CD4-positive, alpha-beta T cell (primary cell): ENCODE results near the gene SLX9. TPM values are rescaled to one million over a fixed set of nuclear protein-coding genes. Genes with fewer than 3 reads are reported as not detected.
A peak's percentile ranks its signal among the peaks of the same experiment; 100 is the strongest.

Source experiments
- ATAC-seq: fragments of 200-7000 bp; cut with Tn5 transposase; one replicate; pipeline ENCODE4 v1.10.0; 2022; ENCODE audit warnings: mild to moderate bottlenecking; ENCODE audit not compliant: poor library complexity
- CTCF ChIA-PET: fragments of 350-600 bp; sonication (Branson Sonifier 250); formaldehyde crosslinking; loops from one replicate; lab custom pipeline; 2021; ENCODE audit warnings: antibody characterized with exemption, inconsistent platforms; lab: Charles Lee
- POLR2A ChIA-PET: fragments of 350-600 bp; sonication (Branson Sonifier 250); formaldehyde crosslinking; loops from one replicate; lab custom pipeline; 2021; ENCODE audit warnings: antibody characterized with exemption, inconsistent platforms; lab: Charles Lee
- DNase-seq, 14 experiments: peaks; one replicate each; pipeline ENCODE4 v3.0.0-alpha.2; 2013 to 2020; ENCODE audit warnings: mixed read lengths in 2 of 14
- H3K27ac ChIP-seq, 2 donors: one replicate each; pipeline versions ENCODE4 v1.5.1 to v1.7.0; 2013; ENCODE audit warnings: low read length in 2 of 2, low read depth in 1 of 2, mild to moderate bottlenecking in 1 of 2
- H3K27me3 ChIP-seq, 2 experiments: 1 replicate in 1 of 2; 2 replicates in 1 of 2; pipeline versions ENCODE4 v1.6.1 to v1.7.0; 2013; ENCODE audit warnings: low read length in 2 of 2, control low read depth in 1 of 2, mild to moderate bottlenecking in 1 of 2, moderate library complexity in 1 of 2; ENCODE audit not compliant: insufficient read depth in 2 of 2, control insufficient read depth in 1 of 2
- H3K36me3 ChIP-seq: one replicate; pipeline ENCODE4 v1.6.1; 2013; ENCODE audit warnings: low read length, control low read depth; ENCODE audit not compliant: insufficient read depth
- H3K4me1 ChIP-seq: one replicate; pipeline ENCODE4 v1.6.1; 2013; ENCODE audit warnings: low read length, control low read depth; ENCODE audit not compliant: insufficient read depth
- H3K4me3 ChIP-seq: one replicate; pipeline ENCODE4 v1.5.1; 2013; ENCODE audit warnings: mild to moderate bottlenecking, low read length, moderate library complexity
- H3K9me3 ChIP-seq, 2 experiments: 1 replicate in 1 of 2; 2 replicates in 1 of 2; pipeline versions ENCODE4 v1.6.1 to v1.7.0; 2013; ENCODE audit warnings: low read length in 2 of 2, mild to moderate bottlenecking in 2 of 2, control low read depth in 1 of 2, moderate library complexity in 1 of 2; ENCODE audit not compliant: control insufficient read depth in 1 of 2, insufficient read depth in 1 of 2
- H3K27ac Mint-ChIP-seq: one replicate; pipeline ENCODE4 v1.8.0; 2020; ENCODE audit warnings: mixed read lengths
- H3K27me3 Mint-ChIP-seq: one replicate; pipeline ENCODE4 v1.8.0; 2021; ENCODE audit warnings: mixed read lengths
- H3K36me3 Mint-ChIP-seq: one replicate; pipeline ENCODE4 v1.8.0; 2021; ENCODE audit warnings: low read depth, mixed read lengths
- H3K4me1 Mint-ChIP-seq: one replicate; pipeline ENCODE4 v1.8.0; 2021; ENCODE audit warnings: low read depth, mixed read lengths
- H3K4me3 Mint-ChIP-seq: one replicate; pipeline ENCODE4 v1.8.0; 2020; ENCODE audit warnings: mild to moderate bottlenecking, mixed read lengths
- H3K9me3 Mint-ChIP-seq: one replicate; pipeline ENCODE4 v1.8.0; 2020; ENCODE audit warnings: mixed read lengths
- CTCF ChIP-seq: fragments of 200-600 bp; IDR thresholded peaks from one replicate; pipeline ENCODE4 v1.8.0; 2022; ENCODE audit warnings: antibody characterized with exemption, mild to moderate bottlenecking
- intact Hi-C, 2 experiments: fragments of 100-400 bp; cut with DNase I in 1 of 2; cut with micrococcal nuclease in 1 of 2; formaldehyde crosslinking; loops; one replicate each; pipeline versions ENCODE4 v1.15.1 to v1.9.0; 2023 to 2025; cut with DNase I, micrococcal nuclease
- total RNA-seq, 174 experiments: library from RNA in 2 of 174; stranded (reverse) in 2 of 174; gene quantifications; one replicate each; pipeline ENCODE4 v1.2.3 and lab custom pipeline; 2021 to 2026

The SLX9 gene
- total RNA-seq, 2 experiments from 2014 or later = 7.7 to 9.1 TPM

DNA sequence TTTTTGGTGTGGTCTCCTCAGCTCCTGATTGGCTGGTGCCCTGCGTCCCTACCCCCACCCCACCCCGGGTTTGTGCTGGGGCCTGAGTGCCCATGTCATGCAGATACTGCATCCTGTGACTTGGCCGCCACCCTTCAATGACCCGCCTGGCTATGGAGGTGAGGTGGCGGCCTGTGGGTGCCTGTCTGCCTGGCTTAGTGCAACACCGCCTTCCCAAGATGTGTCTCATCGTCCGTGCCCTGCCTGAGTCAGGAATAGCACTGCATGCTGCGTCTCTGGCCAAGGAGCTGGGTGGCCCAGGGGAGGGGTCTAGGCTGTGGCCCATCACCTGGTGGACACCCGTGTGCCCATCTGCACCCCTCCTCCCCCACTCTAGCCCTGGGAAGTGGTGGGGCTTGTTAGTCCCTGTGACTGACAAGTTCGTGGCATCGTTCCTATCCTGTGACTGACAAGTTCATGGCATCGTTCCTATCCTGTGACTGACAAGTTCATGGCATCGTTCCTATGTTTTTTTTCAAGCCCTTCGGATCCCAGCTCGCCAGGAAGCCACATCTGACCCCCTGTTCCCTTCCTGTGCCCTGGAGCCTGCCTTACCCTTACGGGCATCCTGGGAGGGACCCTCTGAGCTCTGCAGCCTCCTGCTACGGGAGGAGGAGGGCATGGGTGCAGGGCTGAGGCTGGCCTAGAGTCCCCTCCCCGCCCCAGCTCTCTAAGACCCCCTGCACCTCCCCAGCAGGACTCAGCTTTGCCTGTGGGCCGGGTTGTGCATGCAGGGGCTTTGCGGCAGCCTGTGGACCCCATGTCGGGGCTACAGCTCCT is 7.5 kb downstream of the SLX9 start:
- peaks cover 33% of the 10 kb centered on the region for H3K4me1 ChIP-seq
- ATAC-seq (no peak), DNase-seq (peak in 1 of 14 experiments; percentile 3)
- no peak overlapping the region for H3K4me3 ChIP-seq
- intact Hi-C loops = no loop called here
- no peaks in the 10 kb centered on the region for H3K9me3 ChIP-seq
- H3K27ac Mint-ChIP-seq = no peak overlapping the region
- no peak for TF ChIP-seq CTCF
- no peaks in the 10 kb centered on the region for H3K27me3 ChIP-seq
- peaks cover 53% of the 10 kb centered on the region for H3K36me3 Mint-ChIP-seq
- ChIA-PET POLR2A (no interaction called here), CTCF (interaction anchor here (1.5 kb wide), 1 partner anchor 193 kb away, joined by 4 read pairs; no protein-coding TSS in a partner anchor)
- H3K9me3 Mint-ChIP-seq = no peaks in the 10 kb centered on the region
- H3K4me1 Mint-ChIP-seq = peaks cover 14% of the 10 kb centered on the region
- no peak overlapping the region for H3K4me3 Mint-ChIP-seq
- peaks cover 56% of the 10 kb centered on the region for H3K36me3 ChIP-seq
- H3K27me3 Mint-ChIP-seq = no peaks in the 10 kb centered on the region
- no peak overlapping the region for H3K27ac ChIP-seq

- DNase-seq = peak in 1 of 14 experiments; percentile 12
- Histone ChIP-seq H3K27me3 (no peaks in the 10 kb centered on the region), H3K27ac (no peak overlapping the region), H3K9me3 (no peaks in the 10 kb centered on the region), H3K4me3 (no peak overlapping the region), H3K36me3 (peaks cover 60% of the 10 kb centered on the region), H3K4me1 (peaks cover 27% of the 10 kb centered on the region)
- Mint-ChIP-seq H3K4me1 (peaks cover 8% of the 10 kb centered on the region), H3K27ac (no peak overlapping the region), H3K36me3 (peaks cover 47% of the 10 kb centered on the region), H3K9me3 (no peaks in the 10 kb centered on the region), H3K4me3 (no peak overlapping the region), H3K27me3 (no peaks in the 10 kb centered on the region)
- no peak for TF ChIP-seq CTCF
- CTCF ChIA-PET = interaction anchor here (0.7 to 1.5 kb wide), 3 partner anchors 180 to 192 kb away, joined by 4 to 7 read pairs (median 4); no protein-coding TSS in a partner anchor
- ATAC-seq = no peak
- POLR2A ChIA-PET = no interaction called here
- intact Hi-C loops = no loop called here
Measured at GRCh38 chr21:44947930-44948331, 8.1 kb downstream of the SLX9 start.

GRCh38 chr21:44948426-44949120 is 8.7 kb downstream of the SLX9 start:
- Histone ChIP-seq H3K4me3 (no peak overlapping the region), H3K9me3 (no peaks in the 10 kb centered on the region), H3K27me3 (no peaks in the 10 kb centered on the region), H3K27ac (no peak overlapping the region), H3K4me1 (peaks cover 21% of the 10 kb centered on the region), H3K36me3 (peaks cover 59% of the 10 kb centered on the region)
- H3K36me3 Mint-ChIP-seq = peaks cover 41% of the 10 kb centered on the region
- H3K4me3 Mint-ChIP-seq = no peak overlapping the region
- no peak for DNase-seq
- no peak for ATAC-seq
- intact Hi-C loops = loop anchor here (1.0 kb wide), 2 partner anchors 180 to 189 kb away; no protein-coding TSS in a partner anchor
- H3K27ac Mint-ChIP-seq = no peak overlapping the region
- no peaks in the 10 kb centered on the region for H3K27me3 Mint-ChIP-seq
- ChIA-PET CTCF (interaction anchor here (0.7 to 1.1 kb wide), 2 partner anchors 180 to 188 kb away, joined by 4 to 7 read pairs; no protein-coding TSS in a partner anchor), POLR2A (no interaction called here)
- no peak for TF ChIP-seq CTCF
- H3K9me3 Mint-ChIP-seq = no peaks in the 10 kb centered on the region
- H3K4me1 Mint-ChIP-seq = peaks cover 5% of the 10 kb centered on the region
